H1 (cell line): ENCODE data around the gene TP63. TPM values are rescaled to one million over a fixed set of nuclear protein-coding genes. Genes with fewer than 3 reads are reported as not detected.

Source experiments
- CTCF ChIA-PET: fragments of 300-600 bp; sonication (Branson Sonifier 250); formaldehyde crosslinking; loops from one replicate; lab custom pipeline; 2021; ENCODE audit not compliant: partially characterized antibody; lab: Charles Lee
- POLR2A ChIA-PET: fragments of 300-600 bp; sonication (Branson Sonifier 250); formaldehyde crosslinking; loops from one replicate; lab custom pipeline; 2021; ENCODE audit warnings: inconsistent platforms; ENCODE audit not compliant: partially characterized antibody; lab: Charles Lee
- DNase-seq, 2 experiments: peaks; one replicate each; pipeline versions ENCODE4 v3.0.0 to v3.0.0-alpha.2; 2010 to 2022; ENCODE audit warnings: low spot score in 2 of 2, low read depth in 1 of 2, mixed read lengths in 1 of 2
- FAIRE-seq: peaks from 2 replicates; lab custom pipeline; 2011; peaks lifted over from hg19 to GRCh38; lab: Jason Lieb, UNC
- H2AFZ ChIP-seq: 2 replicates; pipeline ENCODE4 v1.8.1; 2012; ENCODE audit warnings: low read length, inconsistent platforms
- H2AK5ac ChIP-seq: 2 replicates; pipeline ENCODE4 v1.6.1; 2013; ENCODE audit warnings: low read depth, low read length
- H2BK120ac ChIP-seq: replicated peaks from 2 replicates; pipeline ENCODE3; 2013; ENCODE audit warnings: low read depth, low read length, inconsistent platforms
- H2BK12ac ChIP-seq: 2 replicates; pipeline ENCODE4 v1.6.1; 2013; ENCODE audit warnings: low read depth, low read length
- H2BK15ac ChIP-seq: 2 replicates; pipeline ENCODE4 v1.6.1; 2013; ENCODE audit warnings: low read length
- H2BK20ac ChIP-seq: 2 replicates; pipeline ENCODE4 v1.6.1; 2013; ENCODE audit warnings: low read length
- H2BK5ac ChIP-seq: 2 replicates; pipeline ENCODE4 v1.6.1; 2013; ENCODE audit warnings: low read depth, low read length
- H3K14ac ChIP-seq: 2 replicates; pipeline ENCODE4 v1.6.1; 2013; ENCODE audit warnings: inconsistent platforms; ENCODE audit not compliant: insufficient read length
- H3K18ac ChIP-seq: 2 replicates; pipeline ENCODE4 v1.6.1; 2013; ENCODE audit warnings: low read length; ENCODE audit errors: extremely low read depth
- H3K23ac ChIP-seq: 2 replicates; pipeline ENCODE4 v1.6.1; 2013; ENCODE audit warnings: inconsistent platforms; ENCODE audit not compliant: insufficient read length
- H3K23me2 ChIP-seq: 2 replicates; pipeline ENCODE4 v1.6.1; 2013; ENCODE audit warnings: low read depth, low read length
- H3K27ac ChIP-seq: 2 replicates; pipeline ENCODE4 v1.6.1; 2011; ENCODE audit warnings: low read depth, low read length, inconsistent platforms
- H3K27me3 ChIP-seq, 4 experiments: replicated peaks in 1 of 4; 1 replicate in 1 of 4; 2 replicates in 3 of 4; pipeline versions ENCODE4 v1.6.1 to v1.8.1; 2011 to 2013; ENCODE audit warnings: low read length in 3 of 4, mild to moderate bottlenecking in 3 of 4, inconsistent platforms in 2 of 4, mixed read lengths in 2 of 4, moderate library complexity in 1 of 4; ENCODE audit not compliant: control insufficient read depth in 3 of 4, insufficient read depth in 3 of 4; ENCODE audit errors: extremely low read depth in 1 of 4
- H3K36me3 ChIP-seq, 4 experiments: 2 replicates each; pipeline versions ENCODE4 v1.6.1 to v1.8.1; 2011 to 2013; ENCODE audit warnings: mild to moderate bottlenecking in 4 of 4, low read length in 3 of 4, moderate library complexity in 2 of 4, control low read depth in 1 of 4, inconsistent platforms in 1 of 4; ENCODE audit not compliant: insufficient read depth in 4 of 4, control insufficient read depth in 2 of 4
- H3K4ac ChIP-seq: replicated peaks from 2 replicates; pipeline ENCODE3; 2013; ENCODE audit warnings: low read length, low read depth, mixed read lengths, inconsistent platforms; ENCODE audit not compliant: insufficient read length
- H3K4me1 ChIP-seq, 4 experiments: replicated peaks in 1 of 4; 1 replicate in 1 of 4; 2 replicates in 3 of 4; pipeline versions ENCODE4 v1.6.1 to v1.8.1; 2011 to 2013; ENCODE audit warnings: low read length in 3 of 4, inconsistent platforms in 2 of 4, mixed read lengths in 1 of 4; ENCODE audit not compliant: insufficient read depth in 4 of 4, control insufficient read depth in 3 of 4
- H3K4me2 ChIP-seq, 2 experiments: 2 replicates each; pipeline versions ENCODE4 v1.6.1 to v1.8.1; 2011 to 2013; ENCODE audit warnings: low read depth in 2 of 2, low read length in 2 of 2, control low read depth in 1 of 2, inconsistent platforms in 1 of 2, mild to moderate bottlenecking in 1 of 2; ENCODE audit not compliant: insufficient read depth in 1 of 2
- H3K4me3 ChIP-seq, 4 experiments: fragments of 200-600, 300-600 bp in 1 of 4; sonication (generic), shearing (Covaris generic), sonication (Bioruptor Twin) in 1 of 4; 2 replicates each; pipeline versions ENCODE4 v1.5.1 to v1.8.1; 2011 to 2016; ENCODE audit warnings: low read length in 4 of 4, low read depth in 3 of 4, control low read depth in 2 of 4, inconsistent platforms in 2 of 4, mild to moderate bottlenecking in 2 of 4, mixed read lengths in 1 of 4, moderate library complexity in 1 of 4; ENCODE audit not compliant: insufficient read depth in 2 of 4; ENCODE audit errors: extremely low read depth in 1 of 4
- H3K56ac ChIP-seq: replicated peaks from 2 replicates; pipeline ENCODE3; 2013; ENCODE audit warnings: low read depth, mild to moderate bottlenecking, mixed read lengths, low read length, inconsistent platforms; ENCODE audit not compliant: insufficient read length
- H3K79me1 ChIP-seq: 2 replicates; pipeline ENCODE4 v1.6.1; 2013; ENCODE audit warnings: low read depth, low read length, control low read depth
- H3K79me2 ChIP-seq, 2 experiments: 2 replicates each; pipeline versions ENCODE4 v1.6.1 to v1.8.1; 2012 to 2013; ENCODE audit warnings: low read length in 2 of 2, mild to moderate bottlenecking in 2 of 2, inconsistent platforms in 1 of 2; ENCODE audit not compliant: insufficient read depth in 2 of 2, control insufficient read depth in 1 of 2
- H3K9ac ChIP-seq, 4 experiments: replicated peaks in 1 of 4; 1 replicate in 1 of 4; 2 replicates in 3 of 4; pipeline versions ENCODE4 v1.6.1 to v1.8.1; 2011 to 2013; ENCODE audit warnings: low read depth in 3 of 4, low read length in 3 of 4, control low read depth in 2 of 4, mild to moderate bottlenecking in 2 of 4, moderate library complexity in 2 of 4, inconsistent platforms in 1 of 4; ENCODE audit errors: extremely low read depth in 1 of 4
- H3K9me3 ChIP-seq, 2 experiments: 2 replicates each; pipeline versions ENCODE4 v1.6.1 to v1.8.1; 2012 to 2013; ENCODE audit warnings: mild to moderate bottlenecking in 2 of 2, moderate library complexity in 2 of 2, control low read depth in 1 of 2, inconsistent platforms in 1 of 2, low read depth in 1 of 2, low read length in 1 of 2, mixed read lengths in 1 of 2; ENCODE audit not compliant: insufficient read depth in 2 of 2
- H4K20me1 ChIP-seq, 2 experiments: replicated peaks in 1 of 2; 2 replicates each; pipeline versions ENCODE3 to v1.8.1; 2011 to 2013; ENCODE audit warnings: inconsistent platforms in 2 of 2, low read length in 2 of 2, mild to moderate bottlenecking in 1 of 2; ENCODE audit not compliant: insufficient read depth in 2 of 2, control insufficient read depth in 1 of 2
- H4K5ac ChIP-seq: 2 replicates; pipeline ENCODE4 v1.6.1; 2013; ENCODE audit warnings: low read length, low read depth, mixed read lengths, inconsistent platforms; ENCODE audit not compliant: insufficient read length
- H4K8ac ChIP-seq: 2 replicates; pipeline ENCODE4 v1.8.0; 2013; ENCODE audit warnings: mild to moderate bottlenecking, moderate library complexity, low read length, inconsistent platforms; ENCODE audit not compliant: insufficient read depth; ENCODE audit errors: extremely low read depth
- H4K91ac ChIP-seq: replicated peaks from 2 replicates; pipeline ENCODE3; 2013; ENCODE audit warnings: low read length, mixed read lengths, inconsistent platforms; ENCODE audit not compliant: insufficient read length
- ATF2 ChIP-seq: IDR thresholded peaks from 2 replicates; pipeline ENCODE4 v1.6.1; 2012; ENCODE audit warnings: low read length, inconsistent platforms
- ATF3 ChIP-seq: IDR thresholded peaks from 2 replicates; pipeline ENCODE4 v1.6.1; 2011; ENCODE audit warnings: low read depth, mild to moderate bottlenecking, low read length; ENCODE audit not compliant: insufficient read depth
- BCL11A ChIP-seq, 2 experiments: IDR thresholded peaks; one replicate each; pipeline ENCODE4 v1.6.1; 2011; ENCODE audit warnings: low read depth in 2 of 2, low read length in 2 of 2, mild to moderate bottlenecking in 2 of 2
- CTCF ChIP-seq, 3 experiments: IDR thresholded peaks; 1 replicate in 2 of 3; 2 replicates in 1 of 3; pipeline versions ENCODE4 v1.5.1 to v1.6.1; 2011; ENCODE audit warnings: low read length in 3 of 3, mild to moderate bottlenecking in 3 of 3, inconsistent platforms in 2 of 3, low read depth in 1 of 3, moderate library complexity in 1 of 3; ENCODE audit not compliant: insufficient read depth in 1 of 3; ENCODE audit errors: control extremely low read depth in 1 of 3
- MAX ChIP-seq: IDR thresholded peaks from 2 replicates; pipeline ENCODE4 v1.6.1; 2012; ENCODE audit warnings: inconsistent platforms
- POLR2AphosphoS5 ChIP-seq: IDR thresholded peaks from 2 replicates; pipeline ENCODE4 v1.6.1; 2011; ENCODE audit warnings: low read depth, low read length
- SAP30 ChIP-seq: fragments of 300-600 bp; sonication (generic); IDR thresholded peaks from 2 replicates; pipeline ENCODE4 v1.7.1; 2012; ENCODE audit warnings: low read length, moderate library complexity, mild to moderate bottlenecking, inconsistent platforms; ENCODE audit not compliant: insufficient read depth, insufficient replicate concordance
- SRF ChIP-seq: IDR thresholded peaks from 2 replicates; pipeline ENCODE4 v1.6.1; 2011; ENCODE audit warnings: mild to moderate bottlenecking, low read depth, low read length, moderate library complexity
- YY1 ChIP-seq: IDR thresholded peaks from 2 replicates; pipeline ENCODE4 v1.6.1; 2011; ENCODE audit warnings: low read depth, mild to moderate bottlenecking, low read length
- whole genome bisulfite sequencing, 2 experiments: shearing (Covaris generic) in 1 of 2; methylation state at CpG; one replicate each; pipeline versions ENCODE4 v1.1.6 to v1.1.7; 2013 to 2015; ENCODE audit warnings: low lambda C conversion rate in 2 of 2, mixed read lengths in 2 of 2, inconsistent platforms in 1 of 2, low coverage in 1 of 2, missing lambda C conversion rate in 1 of 2; ENCODE audit not compliant: insufficient replicate concordance in 2 of 2, insufficient coverage in 1 of 2, insufficient read length in 1 of 2; ENCODE audit errors: extremely low coverage in 1 of 2, missing lambda C conversion rate in 1 of 2; 5-methylcytosine and 5-hydroxymethylcytosine counted together
- polyA plus RNA-seq, 7 experiments: library from polyadenylated mRNA; depleted of rRNA in 3 of 7; stranded (reverse) in 5 of 7; unstranded in 2 of 7; fragments of >200 nt in 5 of 7; fragments of 200-250 nt in 2 of 7; gene quantifications; 1 replicate in 5 of 7; 2 replicates in 1 of 7; 4 replicates in 1 of 7; pipeline versions ENCODE4 v1.2.1 to v1.2.3, GENCODE V29; 2011 to 2013; ENCODE audit warnings: missing spikeins in 2 of 7, mixed read lengths in 2 of 7
- total RNA-seq: library from RNA; stranded (reverse); fragmentation: NEBNext Ultra II Directional; extraction: Animal tissue kit (Norgen Biotek cat#: 25700); gene quantifications from 2 replicates; pipeline ENCODE4 v1.2.1, GENCODE V29; 2021

The TP63 gene
- total and polyA plus RNA-seq, 2 of the 8 experiments (the other 6 are each of a cell fraction or from before 2014, with no cell fraction given), result not detected

- Histone ChIP-seq H3K23me2 (no peaks in the 10 kb centered on the region), H3K4me2 (no peak overlapping the region), H2BK20ac (no peak overlapping the region), H3K36me3 (no peaks in the 10 kb centered on the region), H3K27ac (no peak overlapping the region), H3K4me3 (no peak overlapping the region), H3K14ac (no peak overlapping the region), H2BK12ac (no peak overlapping the region), H4K8ac (no peak overlapping the region), H2AFZ (no peak overlapping the region), H3K79me2 (no peaks in the 10 kb centered on the region), H2BK15ac (no peak overlapping the region), H4K5ac (no peak overlapping the region), H3K4me1 (no peaks in the 10 kb centered on the region), H3K56ac (no peak overlapping the region), H4K91ac (no peak overlapping the region), H2BK5ac (no peak overlapping the region), H3K27me3 (no peaks in the 10 kb centered on the region), H3K18ac (no peak overlapping the region), H2BK120ac (no peak overlapping the region), H3K79me1 (no peaks in the 10 kb centered on the region), H3K9me3 (no peaks in the 10 kb centered on the region), H2AK5ac (no peak overlapping the region), H4K20me1 (no peaks in the 10 kb centered on the region), H3K4ac (no peak overlapping the region), H3K9ac (no peak overlapping the region), H3K23ac (no peak overlapping the region)
- FAIRE-seq (no peak), DNase-seq (no peak)
- POLR2A ChIA-PET, result no interaction called here
- CTCF ChIA-PET, result interaction anchor here (0.7 kb wide), 1 partner anchor 317 kb away, joined by 3 read pairs; no protein-coding TSS in a partner anchor
- 100% methylated on average over 1 of the region's 1 CpG; no CpG with 5 or more reads in 1 of the 2 experiments for WGBS, 2 experiments
- no peak for TF ChIP-seq SRF
- TF ChIP-seq CTCF (IDR thresholded peaks at IDR 0.05; ENCODE audit: control extremely low read depth in 1 of 3, insufficient read depth in 1 of 3, low read depth in 1 of 3, low read length in 3 of 3), result no peak
- no peak for TF ChIP-seq YY1
- no peak for TF ChIP-seq ATF2
- no peak for TF ChIP-seq ATF3
- TF ChIP-seq MAX, result no peak
- no peak for TF ChIP-seq SAP30
- no peak for TF ChIP-seq POLR2AphosphoS5
- no peak for TF ChIP-seq BCL11A (IDR thresholded peaks at IDR 0.05; ENCODE audit: low read depth in 2 of 2, low read length in 2 of 2)
These were observed 42.0 kb upstream of the TP63 start for GRCh38 chr3:189589179-189589569.
